Adrenal gland (tissue), 5 donors: ENCODE results near the gene CNTNAP2.

Experiments
- CTCF ChIP-seq, 6 experiments: fragments of 450-650 bp in 4 of 6; fragments of 200-600 bp in 2 of 6; sonication (generic) in 1 of 6; IDR thresholded peaks; 1 replicate in 5 of 6; 2 replicates in 1 of 6; pipeline versions ENCODE4 v1.5.1 to v1.8.0; 2016 to 2021; ENCODE audit warnings: antibody characterized with exemption in 6 of 6, mild to moderate bottlenecking in 2 of 6, moderate library complexity in 1 of 6
- POLR2A ChIP-seq, 2 donors: fragments of 450-650 bp; IDR thresholded peaks; one replicate each; pipeline ENCODE4 v1.6.1; 2017; ENCODE audit warnings: antibody characterized with exemption in 2 of 2, mild to moderate bottlenecking in 2 of 2, moderate library complexity in 1 of 2
- donor health status: DM: no; HTN: no; CAD: no.

- TF ChIP-seq CTCF (IDR thresholded peaks at IDR 0.05) = no peak
- TF ChIP-seq POLR2A (IDR thresholded peaks at IDR 0.05) = no peak
Observed at GRCh38 chr7:146982482-146982881, 865.9 kb downstream of the CNTNAP2 start.
